Activated CD4-positive, alpha-beta memory T cell treated with anti-CD3 and anti-CD28 coated beads for 36 hours (primary cell): ENCODE measurements around the gene EDN3. TPM values are rescaled to one million over a fixed set of nuclear protein-coding genes. Genes with fewer than 3 reads are reported as not detected.

ENCODE experiments used
- CTCF ChIA-PET: fragments of 350-600 bp; sonication (Branson Sonifier 250); formaldehyde crosslinking; loops from one replicate; lab custom pipeline; 2021; ENCODE audit warnings: antibody characterized with exemption, inconsistent platforms; lab: Charles Lee
- POLR2A ChIA-PET: fragments of 350-600 bp; sonication (Branson Sonifier 250); formaldehyde crosslinking; loops from one replicate; lab custom pipeline; 2021; ENCODE audit warnings: antibody characterized with exemption; lab: Charles Lee
- DNase-seq: peaks from one replicate; pipeline ENCODE4 v3.0.0-alpha.2; 2020
- H3K27ac Mint-ChIP-seq: one replicate; pipeline ENCODE4 v1.8.0; 2021; ENCODE audit warnings: mixed read lengths
- H3K27me3 Mint-ChIP-seq: one replicate; pipeline ENCODE4 v1.8.0; 2021; ENCODE audit warnings: mixed read lengths
- H3K36me3 Mint-ChIP-seq: one replicate; pipeline ENCODE4 v1.8.0; 2021; ENCODE audit warnings: mixed read lengths
- H3K4me1 Mint-ChIP-seq: one replicate; pipeline ENCODE4 v1.8.0; 2021; ENCODE audit warnings: low read depth, mixed read lengths
- H3K4me3 Mint-ChIP-seq: one replicate; pipeline ENCODE4 v1.8.0; 2021; ENCODE audit warnings: mild to moderate bottlenecking, mixed read lengths
- H3K9me3 Mint-ChIP-seq: one replicate; pipeline ENCODE4 v1.8.0; 2021; ENCODE audit warnings: mixed read lengths
- intact Hi-C: fragments of 100-400 bp; cut with micrococcal nuclease; formaldehyde crosslinking; loops from one replicate; pipeline ENCODE4 v1.15.1; 2023
- total RNA-seq, 2 experiments: library from RNA; stranded (reverse); gene quantifications; one replicate each; pipeline ENCODE4 v1.2.3, GENCODE V29; 2021

EDN3 gene, protein sequence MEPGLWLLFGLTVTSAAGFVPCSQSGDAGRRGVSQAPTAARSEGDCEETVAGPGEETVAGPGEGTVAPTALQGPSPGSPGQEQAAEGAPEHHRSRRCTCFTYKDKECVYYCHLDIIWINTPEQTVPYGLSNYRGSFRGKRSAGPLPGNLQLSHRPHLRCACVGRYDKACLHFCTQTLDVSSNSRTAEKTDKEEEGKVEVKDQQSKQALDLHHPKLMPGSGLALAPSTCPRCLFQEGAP
- under 1 TPM in 1 of 2 experiments, not detected in 1; 0.10 TPM for total RNA-seq

DNA sequence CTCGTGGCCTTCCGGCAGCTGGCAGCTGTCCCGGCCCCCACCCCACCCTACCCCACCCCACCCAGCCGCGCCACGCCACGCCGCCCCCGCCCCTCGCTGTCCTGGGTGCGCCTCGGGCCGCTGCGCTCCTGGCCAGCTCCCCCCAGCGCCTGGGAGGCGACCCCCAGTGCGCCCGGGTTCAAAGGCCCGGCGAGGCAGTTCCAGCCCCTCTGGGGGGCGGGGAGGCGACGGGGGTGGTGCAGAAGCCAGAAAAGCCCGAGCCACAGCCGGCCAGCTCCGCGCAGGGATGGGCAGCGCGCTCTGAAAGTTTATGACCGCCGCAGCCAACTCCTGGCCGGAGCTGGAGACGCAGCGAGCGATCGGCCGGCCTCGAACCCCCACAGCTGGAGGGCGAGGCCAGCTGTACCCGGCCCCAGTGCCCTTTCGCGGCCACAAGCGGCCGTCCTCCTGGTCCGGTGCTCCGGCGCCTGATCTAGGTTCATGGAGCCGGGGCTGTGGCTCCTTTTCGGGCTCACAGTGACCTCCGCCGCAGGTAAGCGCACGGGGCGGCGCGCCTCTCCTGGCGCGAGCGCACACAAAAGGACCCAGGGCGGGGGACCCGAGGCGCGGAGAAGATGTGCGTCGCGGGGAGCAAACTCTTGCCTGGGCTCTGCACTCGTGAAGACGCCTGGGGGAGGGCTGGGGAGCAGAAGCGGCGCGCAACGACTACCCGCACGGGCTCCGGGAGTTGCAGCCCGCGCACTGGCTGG lies at the start of gene EDN3:
Gene EDN3 (plus strand): TSS at position 279 of the 749 bp plus-strand sequence. CDS start 202 bp downstream, at position 481.
- POLR2A ChIA-PET = no interaction called here
- Mint-ChIP-seq H3K4me1 (peaks cover 3% of the 10 kb centered on the region), H3K9me3 (no peaks in the 10 kb centered on the region), H3K27ac (no peak within 1 kb of the TSS), H3K4me3 (no peak within 1 kb of the TSS), H3K36me3 (no peaks in the 10 kb centered on the region), H3K27me3 (peaks cover 41% of the 10 kb centered on the region)
- intact Hi-C loops = no loop called here
- CTCF ChIA-PET = no interaction called here
- no peak for DNase-seq

DNA sequence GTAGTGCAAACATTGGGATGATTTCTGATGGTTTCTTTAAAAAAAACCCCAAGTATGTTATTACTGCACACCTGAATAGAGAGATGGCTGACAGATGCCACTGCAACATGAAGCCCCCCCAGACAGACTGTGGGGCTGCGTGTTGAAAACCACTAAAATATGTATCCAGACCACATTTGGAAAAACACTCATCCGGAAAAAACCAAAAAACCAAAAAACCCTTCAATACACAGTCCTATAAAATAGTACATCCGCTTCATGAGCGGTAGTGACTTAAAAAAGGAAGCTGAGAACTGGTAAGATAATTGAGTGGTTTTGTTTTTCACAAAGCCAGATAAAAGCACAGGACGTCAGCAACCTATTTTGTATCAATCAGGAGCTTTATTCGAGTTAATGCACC lies 47.1 kb upstream of the EDN3 start:
- peaks cover 34% of the 10 kb centered on the region for H3K36me3 Mint-ChIP-seq
- peak; percentile 32 for DNase-seq
- H3K4me3 Mint-ChIP-seq = peak overlapping the region; percentile 17
- no peaks in the 10 kb centered on the region for H3K27me3 Mint-ChIP-seq
- H3K27ac Mint-ChIP-seq = peak overlapping the region; percentile 90
- peaks cover 14% of the 10 kb centered on the region for H3K9me3 Mint-ChIP-seq
- ChIA-PET POLR2A (interaction anchor here (0.5 to 0.9 kb wide), 4 partner anchors 87 to 333 kb away, joined by 3 read pairs; no protein-coding TSS in a partner anchor), CTCF (interaction anchor here (0.7 to 2.6 kb wide), 9 partner anchors 11 to 165 kb away, joined by 3 to 9 read pairs (median 3); no protein-coding TSS in a partner anchor)
- peaks cover 64% of the 10 kb centered on the region for H3K4me1 Mint-ChIP-seq
- intact Hi-C loops = loop anchor here (5.0 to 10.0 kb wide), 2 partner anchors 91 to 151 kb away; partner anchors contain the start of gene ZNF831

DNA sequence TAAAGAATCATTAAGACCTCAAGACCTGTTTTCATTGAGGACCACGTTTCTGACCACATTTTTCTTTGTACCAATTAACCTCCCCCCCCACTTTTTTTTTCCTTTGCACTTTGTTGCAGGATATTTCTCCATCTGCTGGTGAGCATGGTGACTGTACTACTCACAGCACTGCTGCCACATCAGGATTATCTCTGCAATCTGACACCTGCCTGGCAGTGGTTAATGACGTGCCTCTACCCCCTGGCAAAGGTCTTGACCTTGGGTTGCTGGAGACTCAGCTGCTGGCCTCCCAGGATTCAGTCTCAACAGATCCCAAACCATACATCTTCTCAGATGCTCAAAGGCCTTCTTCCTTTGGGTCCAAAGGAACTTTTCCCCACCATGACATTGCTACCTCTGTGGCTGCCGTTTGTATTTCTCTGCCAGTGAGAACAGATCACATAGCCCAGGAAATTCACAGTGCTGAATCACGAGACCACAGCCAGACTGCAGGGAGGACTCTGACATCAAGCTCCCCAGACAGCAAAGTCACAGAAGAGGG lies 46.6 kb upstream of the EDN3 start:
- H3K4me3 Mint-ChIP-seq = peak overlapping the region; percentile 36
- no peaks in the 10 kb centered on the region for H3K27me3 Mint-ChIP-seq
- H3K27ac Mint-ChIP-seq = peak overlapping the region; percentile 90
- CTCF ChIA-PET = interaction anchor here (0.7 to 2.6 kb wide), 9 partner anchors 11 to 166 kb away, joined by 3 to 9 read pairs (median 4); no protein-coding TSS in a partner anchor
- POLR2A ChIA-PET = interaction anchor here (0.5 to 0.9 kb wide), 3 partner anchors 88 to 334 kb away, joined by 3 read pairs; no protein-coding TSS in a partner anchor
- intact Hi-C loops = loop anchor here (5.0 to 10.0 kb wide), 2 partner anchors 92 to 151 kb away; partner anchors contain the start of gene ZNF831
- peaks cover 65% of the 10 kb centered on the region for H3K4me1 Mint-ChIP-seq
- peak; percentile 68 for DNase-seq
- H3K36me3 Mint-ChIP-seq = peaks cover 34% of the 10 kb centered on the region
- peaks cover 14% of the 10 kb centered on the region for H3K9me3 Mint-ChIP-seq

DNA sequence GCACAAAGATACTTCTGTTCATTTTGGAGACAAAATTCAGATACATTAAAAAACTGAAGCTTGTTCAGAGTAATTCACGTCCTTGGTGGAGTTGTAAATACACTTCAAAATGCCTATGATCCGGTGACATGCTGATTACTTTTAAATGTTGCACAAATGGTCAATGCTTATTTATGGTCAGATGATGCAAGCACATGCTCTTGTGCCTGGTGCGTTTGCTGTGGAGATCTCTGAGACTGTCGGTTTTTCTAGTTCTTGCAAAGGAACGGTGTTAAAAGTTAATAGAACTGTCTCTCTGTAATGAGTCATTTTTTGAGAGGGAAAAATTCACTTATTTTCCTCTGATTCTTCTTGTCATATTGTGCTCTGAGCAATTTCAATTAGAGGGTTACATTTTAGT lies 45.2 kb upstream of the EDN3 start:
- CTCF ChIA-PET = interaction anchor here (1.7 kb wide), 1 partner anchor 149 kb away, joined by 5 read pairs; no protein-coding TSS in a partner anchor
- Mint-ChIP-seq H3K9me3 (peaks cover 14% of the 10 kb centered on the region), H3K27ac (no peak overlapping the region), H3K4me1 (peaks cover 67% of the 10 kb centered on the region), H3K27me3 (no peaks in the 10 kb centered on the region), H3K4me3 (no peak overlapping the region), H3K36me3 (peaks cover 25% of the 10 kb centered on the region)
- POLR2A ChIA-PET = no interaction called here
- intact Hi-C loops = loop anchor here (10.0 kb wide), 1 partner anchor 150 kb away; no protein-coding TSS in a partner anchor
- no peak for DNase-seq

DNA sequence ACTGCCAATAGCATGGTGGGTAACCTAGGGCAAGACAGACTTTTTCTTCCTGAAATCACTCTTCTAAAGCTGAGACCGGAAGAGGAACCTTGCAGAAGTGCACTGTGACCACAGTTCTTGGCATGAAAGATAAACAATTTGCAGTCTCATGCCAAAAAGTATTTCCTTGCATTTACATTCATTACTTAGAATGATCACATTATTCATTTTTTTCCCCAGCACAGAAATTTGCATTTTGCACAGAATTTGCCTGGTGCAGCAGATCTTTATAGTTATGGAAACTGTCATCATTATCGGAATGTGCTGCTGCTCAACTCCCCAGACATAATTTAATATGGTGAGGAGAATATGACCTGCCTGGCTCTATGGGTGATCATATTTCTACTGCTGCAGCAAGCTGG lies 42.2 kb upstream of the EDN3 start:
- DNase-seq = peak; percentile 14
- intact Hi-C loops = loop anchor here (1.0 to 10.0 kb wide), 2 partner anchors 11 to 147 kb away; no protein-coding TSS in a partner anchor
- ChIA-PET CTCF (interaction anchor here (0.9 to 1.3 kb wide), 4 partner anchors 36 to 197 kb away, joined by 3 read pairs; no protein-coding TSS in a partner anchor), POLR2A (interaction anchor here (0.6 to 0.8 kb wide), 2 partner anchors 44 to 95 kb away, joined by 3 to 4 read pairs; partner anchors contain the start of gene ZNF831)
- H3K9me3 Mint-ChIP-seq = no peaks in the 10 kb centered on the region
- peak overlapping the region; percentile 64 for H3K27ac Mint-ChIP-seq
- H3K4me1 Mint-ChIP-seq = peaks cover 45% of the 10 kb centered on the region
- H3K27me3 Mint-ChIP-seq = no peaks in the 10 kb centered on the region
- peaks cover 4% of the 10 kb centered on the region for H3K36me3 Mint-ChIP-seq
- no peak overlapping the region for H3K4me3 Mint-ChIP-seq

DNA sequence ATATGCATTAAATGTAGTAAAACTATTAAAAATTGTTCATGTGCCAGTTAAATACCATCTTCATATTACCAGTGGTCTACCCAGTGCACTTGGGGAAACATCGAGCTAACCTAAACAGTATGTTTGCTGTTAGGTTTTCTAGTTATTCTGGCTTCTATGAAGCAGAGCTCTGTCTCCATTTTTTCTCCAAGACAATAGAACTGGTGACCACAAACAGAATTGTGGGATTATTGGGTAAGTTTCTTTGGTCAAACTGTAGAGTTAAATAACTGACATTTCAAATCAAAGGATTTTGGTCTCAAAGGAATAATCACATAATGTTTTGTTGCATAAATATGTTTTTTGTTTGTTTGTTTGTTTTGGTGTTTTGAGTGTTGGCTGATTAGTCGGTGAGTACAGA lies 40.5 kb upstream of the EDN3 start:
- ChIA-PET CTCF (no interaction called here), POLR2A (no interaction called here)
- Mint-ChIP-seq H3K27me3 (no peaks in the 10 kb centered on the region), H3K9me3 (no peaks in the 10 kb centered on the region), H3K4me3 (no peak overlapping the region), H3K27ac (peak overlapping the region; percentile 21), H3K36me3 (no peaks in the 10 kb centered on the region), H3K4me1 (peaks cover 28% of the 10 kb centered on the region)
- no peak for DNase-seq
- intact Hi-C loops = loop anchor here (10.0 kb wide), 1 partner anchor 145 kb away; no protein-coding TSS in a partner anchor

DNA sequence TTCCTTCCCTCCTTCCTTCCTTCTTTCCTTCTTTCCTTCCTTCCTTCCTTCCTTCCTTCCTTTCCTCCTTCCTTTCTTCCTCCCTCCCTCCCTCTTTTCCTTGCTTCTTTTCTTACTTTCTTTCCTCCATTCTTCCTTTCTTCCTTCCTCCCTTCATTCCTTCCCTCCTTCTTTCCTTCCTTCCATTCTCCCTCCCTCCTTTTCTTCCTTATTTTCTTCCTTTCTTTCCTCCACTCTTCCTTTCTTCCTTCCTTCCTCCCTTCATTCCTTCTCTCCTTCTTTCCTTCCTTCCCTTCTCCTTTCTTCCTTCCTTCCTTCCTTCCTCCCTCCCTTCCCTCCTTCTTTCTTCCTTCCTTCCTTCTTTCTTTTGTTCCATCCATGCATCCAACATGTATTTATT lies 35.1 kb upstream of the EDN3 start:
- ChIA-PET CTCF (no interaction called here), POLR2A (no interaction called here)
- Mint-ChIP-seq H3K27me3 (no peaks in the 10 kb centered on the region), H3K4me1 (peaks cover 16% of the 10 kb centered on the region), H3K4me3 (no peak overlapping the region), H3K27ac (no peak overlapping the region), H3K9me3 (no peaks in the 10 kb centered on the region), H3K36me3 (no peaks in the 10 kb centered on the region)
- intact Hi-C loops = no loop called here
- DNase-seq = no peak

DNA sequence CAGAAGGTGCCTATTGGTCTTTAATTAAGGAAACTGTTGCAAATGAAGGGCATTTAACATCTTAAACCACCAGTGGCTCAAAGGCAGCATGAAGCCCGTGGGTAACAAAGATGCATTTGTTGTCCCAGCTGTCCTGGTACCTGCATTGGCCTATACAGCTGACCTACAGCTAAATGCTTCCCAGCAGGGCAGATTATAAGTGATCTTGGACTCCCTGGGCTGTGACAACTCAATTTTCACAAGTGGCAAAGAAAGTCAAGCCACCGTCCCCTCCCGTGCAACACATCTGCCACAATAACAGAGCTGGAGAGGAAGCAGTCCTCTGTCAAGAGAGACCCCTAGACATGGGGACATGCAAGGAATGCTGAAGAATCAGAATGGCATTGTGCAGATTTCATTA lies 31.5 kb upstream of the EDN3 start:
- Mint-ChIP-seq H3K36me3 (no peaks in the 10 kb centered on the region), H3K4me3 (no peak overlapping the region), H3K4me1 (peaks cover 18% of the 10 kb centered on the region), H3K9me3 (no peaks in the 10 kb centered on the region), H3K27ac (no peak overlapping the region), H3K27me3 (no peaks in the 10 kb centered on the region)
- intact Hi-C loops = loop anchor here (1.0 kb wide), 1 partner anchor 11 kb away; no protein-coding TSS in a partner anchor
- POLR2A ChIA-PET = no interaction called here
- CTCF ChIA-PET = interaction anchor here (1.0 kb wide), 1 partner anchor 181 kb away, joined by 4 read pairs; no protein-coding TSS in a partner anchor
- no peak for DNase-seq

DNA sequence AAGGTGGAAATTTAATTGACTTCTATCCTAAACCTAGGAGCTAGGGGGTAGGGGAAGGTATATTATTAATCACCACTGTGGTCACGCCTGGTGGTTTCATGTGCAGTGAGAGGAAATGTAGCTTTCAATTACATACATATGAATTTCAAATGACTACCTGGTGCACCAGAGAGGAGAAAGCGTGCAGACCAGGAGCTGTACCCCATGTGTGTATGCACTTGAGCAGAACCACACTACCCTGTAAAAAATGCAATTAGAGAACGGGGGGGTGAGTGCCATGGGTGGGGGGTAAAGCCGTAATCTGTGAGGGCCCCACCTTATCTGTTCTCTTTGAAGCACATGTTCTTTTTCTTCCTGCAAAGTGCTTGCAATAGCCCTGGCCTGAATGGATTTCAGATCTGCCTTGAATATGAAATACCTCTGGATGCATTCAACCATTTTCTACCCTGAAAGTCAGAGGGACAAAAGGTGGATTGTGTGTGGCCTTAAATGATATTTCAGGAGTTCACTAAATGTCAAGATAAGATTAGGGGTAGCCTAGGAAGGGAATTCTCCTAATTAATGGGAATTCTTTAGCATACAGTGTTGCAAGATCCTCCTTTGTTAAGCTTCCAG lies 30.9 kb upstream of the EDN3 start:
- Mint-ChIP-seq H3K4me3 (no peak overlapping the region), H3K27ac (no peak overlapping the region)
- CTCF ChIA-PET = interaction anchor here (1.0 kb wide), 1 partner anchor 182 kb away, joined by 4 read pairs; no protein-coding TSS in a partner anchor

DNA sequence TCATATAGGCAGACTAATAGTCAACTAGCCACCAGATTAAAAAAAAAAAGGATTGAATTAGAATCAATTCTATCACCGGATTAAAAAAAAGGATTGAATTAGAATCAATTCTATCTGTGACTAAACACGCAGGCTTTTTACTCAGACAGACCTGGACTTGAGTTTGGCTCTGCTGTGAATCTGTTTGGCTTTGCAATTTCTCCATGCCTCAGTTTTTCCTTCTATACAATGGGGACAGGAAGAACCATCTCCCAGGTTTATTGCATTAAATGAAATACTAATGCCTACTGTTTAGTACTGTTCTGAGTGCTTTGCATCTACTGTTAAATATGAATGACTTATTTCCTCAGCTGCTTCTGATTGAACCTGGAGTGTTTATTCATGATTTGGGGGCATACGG lies 30.0 kb upstream of the EDN3 start:
- Mint-ChIP-seq H3K4me1 (peaks cover 25% of the 10 kb centered on the region), H3K36me3 (no peaks in the 10 kb centered on the region), H3K27ac (no peak overlapping the region), H3K27me3 (no peaks in the 10 kb centered on the region), H3K9me3 (no peaks in the 10 kb centered on the region), H3K4me3 (no peak overlapping the region)
- ChIA-PET CTCF (no interaction called here), POLR2A (interaction anchor here (0.6 kb wide), 1 partner anchor 284 kb away, joined by 4 read pairs; no protein-coding TSS in a partner anchor)
- no peak for DNase-seq
- intact Hi-C loops = no loop called here

More for the DNA sequence above, 30.9 kb upstream of the EDN3 start:
- peak; percentile 31 for DNase-seq
- intact Hi-C loops = loop anchor here (1.0 kb wide), 1 partner anchor 11 kb away; no protein-coding TSS in a partner anchor
- Mint-ChIP-seq H3K27me3 (no peaks in the 10 kb centered on the region), H3K9me3 (no peaks in the 10 kb centered on the region), H3K4me1 (peaks cover 25% of the 10 kb centered on the region), H3K36me3 (no peaks in the 10 kb centered on the region)
- POLR2A ChIA-PET = no interaction called here

DNA sequence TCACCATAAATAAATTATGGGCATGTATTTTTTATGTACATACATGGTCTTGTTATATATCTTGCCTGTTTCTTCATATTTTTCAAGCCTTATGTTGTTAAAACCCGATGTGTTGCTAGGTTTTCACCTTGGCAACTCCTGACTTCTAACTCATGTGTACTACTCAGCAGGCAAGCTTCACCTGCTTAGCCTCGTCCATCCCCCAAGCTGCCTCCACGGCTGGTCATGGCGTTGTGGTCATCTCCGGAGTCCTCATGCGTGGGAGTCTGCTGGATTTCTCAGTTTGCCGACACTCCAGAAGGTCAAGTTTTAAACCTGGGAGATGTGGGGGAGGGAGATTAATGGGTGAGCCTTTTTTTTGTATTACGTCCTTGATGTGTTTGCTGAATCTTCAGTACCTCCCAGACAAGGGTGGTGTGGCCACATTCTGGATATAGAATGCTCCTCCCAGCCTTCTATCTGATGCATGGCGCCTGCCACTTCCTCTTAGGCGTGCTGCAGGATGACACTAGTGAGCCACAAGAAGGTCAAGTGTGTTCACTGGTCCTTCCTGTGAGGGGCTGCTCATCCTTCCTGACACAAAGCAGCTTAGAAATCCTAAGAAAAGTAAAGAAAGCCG lies 26.6 kb upstream of the EDN3 start:
- no peak for DNase-seq
- H3K4me1 Mint-ChIP-seq = peaks cover 24% of the 10 kb centered on the region
- ChIA-PET CTCF (no interaction called here), POLR2A (no interaction called here)
- intact Hi-C loops = no loop called here
- no peaks in the 10 kb centered on the region for H3K9me3 Mint-ChIP-seq
- H3K4me3 Mint-ChIP-seq = no peak overlapping the region
- no peak overlapping the region for H3K27ac Mint-ChIP-seq
- H3K27me3 Mint-ChIP-seq = no peaks in the 10 kb centered on the region
- no peaks in the 10 kb centered on the region for H3K36me3 Mint-ChIP-seq
